Loucy (cell line): ENCODE results near the gene FGF19.

Experiments
- EZH2phosphoT487 ChIP-seq: fragments of 200-600 bp; IDR thresholded peaks from 2 replicates; pipeline ENCODE4 v1.6.1; 2018; ENCODE audit warnings: antibody characterized with exemption, mild to moderate bottlenecking, moderate library complexity, borderline replicate concordance
- TF ChIP-seq, protein P1 (sequence below): fragments of 200-600 bp; sonication (generic); conservative IDR thresholded peaks from 2 replicates; pipeline ENCODE4 v1.5.1; 2014; ENCODE audit warnings: mild to moderate bottlenecking, antibody characterized with exemption, low read length

GRCh38 chr11:69727266-69727665 lies 23.4 kb upstream of the FGF19 start:
- TF ChIP-seq, protein P1, sequence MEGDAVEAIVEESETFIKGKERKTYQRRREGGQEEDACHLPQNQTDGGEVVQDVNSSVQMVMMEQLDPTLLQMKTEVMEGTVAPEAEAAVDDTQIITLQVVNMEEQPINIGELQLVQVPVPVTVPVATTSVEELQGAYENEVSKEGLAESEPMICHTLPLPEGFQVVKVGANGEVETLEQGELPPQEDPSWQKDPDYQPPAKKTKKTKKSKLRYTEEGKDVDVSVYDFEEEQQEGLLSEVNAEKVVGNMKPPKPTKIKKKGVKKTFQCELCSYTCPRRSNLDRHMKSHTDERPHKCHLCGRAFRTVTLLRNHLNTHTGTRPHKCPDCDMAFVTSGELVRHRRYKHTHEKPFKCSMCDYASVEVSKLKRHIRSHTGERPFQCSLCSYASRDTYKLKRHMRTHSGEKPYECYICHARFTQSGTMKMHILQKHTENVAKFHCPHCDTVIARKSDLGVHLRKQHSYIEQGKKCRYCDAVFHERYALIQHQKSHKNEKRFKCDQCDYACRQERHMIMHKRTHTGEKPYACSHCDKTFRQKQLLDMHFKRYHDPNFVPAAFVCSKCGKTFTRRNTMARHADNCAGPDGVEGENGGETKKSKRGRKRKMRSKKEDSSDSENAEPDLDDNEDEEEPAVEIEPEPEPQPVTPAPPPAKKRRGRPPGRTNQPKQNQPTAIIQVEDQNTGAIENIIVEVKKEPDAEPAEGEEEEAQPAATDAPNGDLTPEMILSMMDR = no peak
- TF ChIP-seq EZH2phosphoT487 = no peak
